Trophoblast cell (in vitro differentiated cells and primary cell): ENCODE measurements around the gene UQCC2.

Experiments used
- DNase-seq, 2 donors: peaks; one replicate each; pipeline ENCODE4 v3.0.0-alpha.2; 2016
- H2AFZ ChIP-seq: 2 replicates; pipeline ENCODE4 v1.6.1; 2013; ENCODE audit warnings: low read length, moderate library complexity, mild to moderate bottlenecking; ENCODE audit not compliant: insufficient read depth, poor library complexity
- H2AK5ac ChIP-seq: 2 replicates; pipeline ENCODE4 v1.6.1; 2013; ENCODE audit warnings: mild to moderate bottlenecking, low read length
- H2BK120ac ChIP-seq: 2 replicates; pipeline ENCODE4 v1.6.1; 2013; ENCODE audit warnings: low read length, mild to moderate bottlenecking, moderate library complexity; ENCODE audit not compliant: insufficient read depth, poor library complexity
- H2BK12ac ChIP-seq: 2 replicates; pipeline ENCODE4 v1.6.1; 2013; ENCODE audit warnings: mild to moderate bottlenecking, low read length, moderate library complexity
- H2BK5ac ChIP-seq: 2 replicates; pipeline ENCODE4 v1.6.1; 2013; ENCODE audit warnings: low read length, low read depth, moderate library complexity, mild to moderate bottlenecking; ENCODE audit not compliant: poor library complexity
- H3K14ac ChIP-seq: 2 replicates; pipeline ENCODE4 v1.6.1; 2013; ENCODE audit warnings: mild to moderate bottlenecking, low read length
- H3K18ac ChIP-seq: 2 replicates; pipeline ENCODE4 v1.6.1; 2013; ENCODE audit warnings: mild to moderate bottlenecking, low read length
- H3K23ac ChIP-seq: 2 replicates; pipeline ENCODE4 v1.6.1; 2013; ENCODE audit warnings: low read length
- H3K27ac ChIP-seq: 2 replicates; pipeline ENCODE4 v1.5.1; 2013; ENCODE audit warnings: low read depth, mild to moderate bottlenecking, inconsistent platforms, low read length, moderate library complexity
- H3K27me3 ChIP-seq: 2 replicates; pipeline ENCODE4 v1.6.1; 2013; ENCODE audit warnings: inconsistent platforms, mild to moderate bottlenecking, low read length, moderate library complexity; ENCODE audit not compliant: insufficient read depth
- H3K36me3 ChIP-seq, 2 experiments: 1 replicate in 1 of 2; 2 replicates in 1 of 2; pipeline ENCODE4 v1.6.1; 2013; ENCODE audit warnings: low read length in 2 of 2, mild to moderate bottlenecking in 2 of 2, moderate library complexity in 1 of 2; ENCODE audit not compliant: insufficient read depth in 2 of 2, control insufficient read depth in 1 of 2
- H3K4ac ChIP-seq: 2 replicates; pipeline ENCODE4 v1.6.1; 2013; ENCODE audit warnings: low read depth, mild to moderate bottlenecking, low read length, moderate library complexity
- H3K4me1 ChIP-seq, 2 experiments: 1 replicate in 1 of 2; 2 replicates in 1 of 2; pipeline ENCODE4 v1.6.1; 2013; ENCODE audit warnings: low read length in 2 of 2, mild to moderate bottlenecking in 2 of 2, moderate library complexity in 1 of 2; ENCODE audit not compliant: insufficient read depth in 2 of 2, control insufficient read depth in 1 of 2
- H3K4me2 ChIP-seq: 2 replicates; pipeline ENCODE4 v1.6.1; 2013; ENCODE audit warnings: inconsistent platforms, mild to moderate bottlenecking, low read length, moderate library complexity
- H3K4me3 ChIP-seq: 2 replicates; pipeline ENCODE4 v1.5.1; 2013; ENCODE audit warnings: mild to moderate bottlenecking, low read depth, low read length, inconsistent platforms
- H3K79me1 ChIP-seq: one replicate; pipeline ENCODE4 v1.6.1; 2013; ENCODE audit warnings: low read length
- H3K79me2 ChIP-seq: 2 replicates; pipeline ENCODE4 v1.6.1; 2013; ENCODE audit warnings: low read length, mild to moderate bottlenecking; ENCODE audit not compliant: control insufficient read depth, insufficient read depth, poor library complexity
- H3K9ac ChIP-seq: 2 replicates; pipeline ENCODE4 v1.6.1; 2013; ENCODE audit warnings: mild to moderate bottlenecking, low read length
- H3K9me3 ChIP-seq: 2 replicates; pipeline ENCODE4 v1.6.1; 2013; ENCODE audit warnings: low read depth, mild to moderate bottlenecking, control low read depth, inconsistent platforms, low read length; ENCODE audit not compliant: insufficient read depth
- H4K12ac ChIP-seq: 2 replicates; pipeline ENCODE4 v1.6.1; 2013; ENCODE audit warnings: low read depth, mild to moderate bottlenecking, low read length, moderate library complexity
- H4K8ac ChIP-seq: 2 replicates; pipeline ENCODE4 v1.6.1; 2013; ENCODE audit warnings: low read depth, mild to moderate bottlenecking, low read length, moderate library complexity
- H4K91ac ChIP-seq: one replicate; pipeline ENCODE4 v1.6.1; 2013; ENCODE audit warnings: low read depth, mild to moderate bottlenecking, low read length, moderate library complexity
- WGBS: extraction: QIAGEN DNeasy Blood & Tissue Kit; methylation state at CpG from one replicate; pipeline ENCODE4 v1.1.7; 2013; ENCODE audit warnings: missing lambda C conversion rate; ENCODE audit not compliant: insufficient read length, insufficient coverage; ENCODE audit errors: extremely low coverage; 5-methylcytosine and 5-hydroxymethylcytosine counted together

The UQCC2 gene

GRCh38 chr6:33727932-33728331 lies 16.4 kb upstream of the UQCC2 start:
- H2BK120ac ChIP-seq = no peak overlapping the region
- no peaks in the 10 kb centered on the region for H3K36me3 ChIP-seq
- no peak overlapping the region for H4K8ac ChIP-seq
- H3K4ac ChIP-seq = no peak overlapping the region
- no peak overlapping the region for H3K9ac ChIP-seq
- no peak overlapping the region for H2BK12ac ChIP-seq
- H3K4me3 ChIP-seq = no peak overlapping the region
- H4K12ac ChIP-seq = no peak overlapping the region
- H3K27ac ChIP-seq = no peak overlapping the region
- no peak overlapping the region for H3K14ac ChIP-seq
- H2BK5ac ChIP-seq = no peak overlapping the region
- no peaks in the 10 kb centered on the region for H3K27me3 ChIP-seq
- peaks cover 12% of the 10 kb centered on the region for H3K79me1 ChIP-seq
- H2AFZ ChIP-seq = no peak overlapping the region
- DNase-seq = no peak
- peaks cover 2% of the 10 kb centered on the region for H3K79me2 ChIP-seq
- no peak overlapping the region for H3K18ac ChIP-seq
- no CpG with 5 or more reads among the region's 11 CpGs for WGBS
- H3K4me1 ChIP-seq = peaks cover 24 to 26% of the 10 kb centered on the region in 2 experiments
- no peak overlapping the region for H3K4me2 ChIP-seq
- H3K9me3 ChIP-seq = peaks cover 4% of the 10 kb centered on the region
- H4K91ac ChIP-seq = no peak overlapping the region
- no peak overlapping the region for H2AK5ac ChIP-seq
- no peak overlapping the region for H3K23ac ChIP-seq

GRCh38 chr6:33727126-33727525 lies 15.6 kb upstream of the UQCC2 start:
- no peaks in the 10 kb centered on the region for H3K36me3 ChIP-seq
- H4K12ac ChIP-seq = no peak overlapping the region
- no peak overlapping the region for H3K23ac ChIP-seq
- H2BK12ac ChIP-seq = no peak overlapping the region
- no peak overlapping the region for H2AK5ac ChIP-seq
- H3K4me2 ChIP-seq = no peak overlapping the region
- no peak overlapping the region for H3K9ac ChIP-seq
- no peak overlapping the region for H3K18ac ChIP-seq
- H3K14ac ChIP-seq = no peak overlapping the region
- no peak overlapping the region for H4K91ac ChIP-seq
- H2BK120ac ChIP-seq = no peak overlapping the region
- H4K8ac ChIP-seq = no peak overlapping the region
- no peak for DNase-seq
- peaks cover 4% of the 10 kb centered on the region for H3K9me3 ChIP-seq
- H2BK5ac ChIP-seq = no peak overlapping the region
- peaks cover 6% of the 10 kb centered on the region for H3K79me1 ChIP-seq
- H3K4ac ChIP-seq = no peak overlapping the region
- peaks cover 17 to 18% of the 10 kb centered on the region in 2 experiments for H3K4me1 ChIP-seq
- WGBS = no CpG with 5 or more reads among the region's 7 CpGs
- no peak overlapping the region for H3K27ac ChIP-seq
- H3K79me2 ChIP-seq = no peaks in the 10 kb centered on the region
- no peak overlapping the region for H3K4me3 ChIP-seq
- no peaks in the 10 kb centered on the region for H3K27me3 ChIP-seq
- H2AFZ ChIP-seq = no peak overlapping the region

- Histone ChIP-seq H3K4me3 (no peak overlapping the region), H2BK5ac (no peak overlapping the region), H3K23ac (no peak overlapping the region), H2BK120ac (no peak overlapping the region), H3K79me2 (no peaks in the 10 kb centered on the region), H4K8ac (no peak overlapping the region), H2AFZ (no peak overlapping the region), H2AK5ac (no peak overlapping the region), H4K12ac (no peak overlapping the region), H3K27ac (no peak overlapping the region), H3K9ac (no peak overlapping the region), H3K18ac (no peak overlapping the region), H3K79me1 (peaks cover 4% of the 10 kb centered on the region), H3K27me3 (no peaks in the 10 kb centered on the region), H3K36me3 (no peaks in the 10 kb centered on the region), H3K4me1 (peaks cover 12 to 13% of the 10 kb centered on the region in 2 experiments), H3K14ac (no peak overlapping the region), H3K4ac (no peak overlapping the region), H2BK12ac (no peak overlapping the region), H4K91ac (no peak overlapping the region), H3K9me3 (peaks cover 4% of the 10 kb centered on the region), H3K4me2 (no peak overlapping the region)
- no peak for DNase-seq
- WGBS = no CpG with 5 or more reads among the region's 15 CpGs
These were observed 15.2 kb upstream of the UQCC2 start for GRCh38 chr6:33726696-33727095.

- H3K9ac ChIP-seq = no peak overlapping the region
- no peak overlapping the region for H2AFZ ChIP-seq
- no peak overlapping the region for H3K4me2 ChIP-seq
- H3K27me3 ChIP-seq = no peaks in the 10 kb centered on the region
- H3K36me3 ChIP-seq = no peaks in the 10 kb centered on the region
- H2BK120ac ChIP-seq = no peak overlapping the region
- no peak overlapping the region for H2BK12ac ChIP-seq
- no peak overlapping the region for H3K18ac ChIP-seq
- no peaks in the 10 kb centered on the region for H3K79me1 ChIP-seq
- H2AK5ac ChIP-seq = no peak overlapping the region
- no peak overlapping the region for H3K4me3 ChIP-seq
- no peak overlapping the region for H4K91ac ChIP-seq
- H3K4ac ChIP-seq = no peak overlapping the region
- H3K4me1 ChIP-seq = peaks cover 6 to 8% of the 10 kb centered on the region in 2 experiments
- H3K79me2 ChIP-seq = no peaks in the 10 kb centered on the region
- DNase-seq = no peak
- H3K14ac ChIP-seq = no peak overlapping the region
- no peak overlapping the region for H4K8ac ChIP-seq
- no peak overlapping the region for H4K12ac ChIP-seq
- peaks cover 4% of the 10 kb centered on the region for H3K9me3 ChIP-seq
- no CpG with 5 or more reads among the region's 7 CpGs for WGBS
- H3K23ac ChIP-seq = no peak overlapping the region
- H2BK5ac ChIP-seq = no peak overlapping the region
- H3K27ac ChIP-seq = no peak overlapping the region
These were observed 14.6 kb upstream of the UQCC2 start for GRCh38 chr6:33725891-33726673.
